ENCODE results near the gene SMYD2. TPM values are rescaled to one million over a fixed set of nuclear protein-coding genes. Genes with fewer than 3 reads are reported as not detected.

Gene SMYD2
- polyA plus RNA-seq, 3 donors: 14.2 to 28.4 (median 23.6) TPM

DNA sequence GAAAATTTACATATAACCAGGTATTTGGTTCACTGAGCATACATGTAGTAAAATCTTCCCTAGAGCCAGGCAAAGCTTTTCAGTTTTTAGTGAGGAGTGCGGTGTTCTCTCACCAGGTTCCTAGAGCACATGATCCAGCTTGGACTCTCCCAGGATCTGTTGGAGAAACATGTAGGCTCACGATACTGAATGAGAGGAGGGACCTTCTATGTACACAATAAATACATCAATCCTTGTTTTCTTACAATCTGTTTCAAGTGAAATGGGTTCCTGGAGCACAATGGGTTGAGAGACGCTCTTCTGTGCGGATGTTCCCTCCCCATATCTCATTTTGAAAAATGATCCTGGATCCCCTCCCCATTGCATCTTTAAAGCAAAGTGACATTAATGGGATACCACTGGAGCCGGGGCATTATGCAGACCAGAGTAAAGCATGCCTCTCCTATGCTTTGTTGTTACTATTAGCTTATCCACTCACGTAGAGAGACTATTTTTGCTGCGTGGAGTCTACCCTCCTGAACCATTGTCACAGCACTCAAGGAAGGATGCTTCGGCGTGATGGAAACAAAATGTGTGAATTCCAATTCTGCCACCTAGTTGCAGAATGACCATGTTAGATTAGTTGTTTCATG, 19.3 kb downstream of the SMYD2 start:
- DNase-seq: no peak
- Histone ChIP-seq H3K36me3 (replicated peaks in 1 of 2; ENCODE audit: control insufficient read depth in 1 of 2, insufficient read depth in 2 of 2, low read length in 2 of 2) (no peaks in the 10 kb centered on the region), H3K9me3 (replicated peaks in 1 of 2; ENCODE audit: control insufficient read depth in 1 of 2, insufficient read depth in 1 of 2, low read length in 2 of 2) (no peaks in the 10 kb centered on the region), H3K9ac (ENCODE audit: insufficient read depth, low read length, poor library complexity, severe bottlenecking) (no peak overlapping the region), H3K4me2 (replicated peaks; ENCODE audit: extremely low read depth, low read length, poor library complexity, severe bottlenecking) (no peak overlapping the region), H3K4me1 (ENCODE audit: control insufficient read depth in 1 of 2, insufficient read depth in 2 of 2, low read length in 2 of 2) (no peaks in the 10 kb centered on the region), H4K20me1 (ENCODE audit: insufficient read depth, low read length) (no peaks in the 10 kb centered on the region), H3K4me3 (replicated peaks in 1 of 3; ENCODE audit: low read depth in 2 of 3, low read length in 3 of 3) (no peak overlapping the region), H2AFZ (ENCODE audit: insufficient read depth, low read depth, low read length, poor library complexity, severe bottlenecking) (no peak overlapping the region), H3K27me3 (ENCODE audit: control insufficient read depth in 2 of 2, insufficient read depth in 2 of 2, low read length in 2 of 2) (no peaks in the 10 kb centered on the region), H3K27ac (ENCODE audit: low read depth in 1 of 2, low read length in 2 of 2) (no peak overlapping the region), H3K79me2 (ENCODE audit: insufficient read depth, low read length) (no peaks in the 10 kb centered on the region)
- intact Hi-C loops (cut with micrococcal nuclease): no loop called here
- Mint-ChIP-seq H3K4me3 (no peak overlapping the region), H3K4me1 (peaks cover 11% of the 10 kb centered on the region), H3K27ac (no peak overlapping the region), H3K36me3 (peaks cover 10 to 13% of the 10 kb centered on the region in 2 donors), H3K27me3 (ENCODE audit: low read depth in 3 of 3) (peaks cover 0 to 2% (median 0%) of the 10 kb centered on the region in 3 donors), H3K9me3 (peaks cover 0 to 5% (median 0%) of the 10 kb centered on the region in 7 donors)
- 96% methylated on average over 3 of the region's 9 CpGs for WGBS (ENCODE audit: insufficient coverage)
- no peak for TF ChIP-seq CTCF (IDR thresholded peaks at IDR 0.05)

GRCh38 chr1:214301526-214301925, 20.6 kb downstream of the SMYD2 start:
- Histone ChIP-seq H4K20me1 (ENCODE audit: insufficient read depth, low read length) (no peaks in the 10 kb centered on the region), H3K9me3 (replicated peaks in 1 of 2; ENCODE audit: control insufficient read depth in 1 of 2, insufficient read depth in 1 of 2, low read length in 2 of 2) (no peaks in the 10 kb centered on the region), H3K4me2 (replicated peaks; ENCODE audit: extremely low read depth, low read length, poor library complexity, severe bottlenecking) (no peak overlapping the region), H3K27ac (ENCODE audit: low read depth in 1 of 2, low read length in 2 of 2) (no peak overlapping the region), H3K79me2 (ENCODE audit: insufficient read depth, low read length) (no peaks in the 10 kb centered on the region), H3K9ac (ENCODE audit: insufficient read depth, low read length, poor library complexity, severe bottlenecking) (no peak overlapping the region), H3K27me3 (ENCODE audit: control insufficient read depth in 2 of 2, insufficient read depth in 2 of 2, low read length in 2 of 2) (no peaks in the 10 kb centered on the region), H2AFZ (ENCODE audit: insufficient read depth, low read depth, low read length, poor library complexity, severe bottlenecking) (no peak overlapping the region), H3K4me1 (ENCODE audit: control insufficient read depth in 1 of 2, insufficient read depth in 2 of 2, low read length in 2 of 2) (no peaks in the 10 kb centered on the region), H3K4me3 (replicated peaks in 1 of 3; ENCODE audit: low read depth in 2 of 3, low read length in 3 of 3) (no peak overlapping the region), H3K36me3 (replicated peaks in 1 of 2; ENCODE audit: control insufficient read depth in 1 of 2, insufficient read depth in 2 of 2, low read length in 2 of 2) (no peaks in the 10 kb centered on the region)
- peaks cover 10 to 13% of the 10 kb centered on the region in 2 donors for H3K36me3 Mint-ChIP-seq
- TF ChIP-seq CTCF (IDR thresholded peaks at IDR 0.05): no peak
- H3K9me3 Mint-ChIP-seq: peaks cover 0 to 5% (median 0%) of the 10 kb centered on the region in 7 donors
- H3K4me3 Mint-ChIP-seq: no peak overlapping the region
- intact Hi-C loops (cut with micrococcal nuclease): no loop called here
- DNase-seq: no peak
- peaks cover 10% of the 10 kb centered on the region for H3K4me1 Mint-ChIP-seq
- no peak overlapping the region for H3K27ac Mint-ChIP-seq
- H3K27me3 Mint-ChIP-seq (ENCODE audit: low read depth in 3 of 3): peaks cover 0 to 2% (median 0%) of the 10 kb centered on the region in 3 donors

Data from CD14-positive monocyte (primary cell).